Panc1 (cell line): ENCODE measurements around the gene CMIP. TPM values are rescaled to one million over a fixed set of nuclear protein-coding genes. Genes with fewer than 3 reads are reported as not detected.

Experiments
- ATAC-seq: fragments of 200-7000 bp; cut with Tn5 transposase; 2 replicates; pipeline ENCODE4 v1.9.1; 2020; ENCODE audit warnings: mild to moderate bottlenecking, moderate library complexity
- BruUV-seq: library from RNA; stranded (reverse); fragments of 400-500 nt; replicated peaks from 2 replicates; lab custom pipeline; 2021; lab: Mats Ljungman, UMichigan
- CTCF ChIA-PET: fragments of 300-600 bp; sonication (Branson Sonifier 250); formaldehyde crosslinking; loops from one replicate; lab custom pipeline; 2022; ENCODE audit warnings: antibody characterized with exemption; lab: Charles Lee
- POLR2A ChIA-PET: fragments of 300-600 bp; sonication (Branson Sonifier 250); formaldehyde crosslinking; loops from one replicate; lab custom pipeline; 2022; ENCODE audit warnings: antibody characterized with exemption; lab: Charles Lee
- DNase-seq: peaks from one replicate; pipeline ENCODE4 v3.0.0-alpha.2; 2010; ENCODE audit warnings: low read depth, low spot score
- H3K27ac ChIP-seq: 2 replicates; pipeline ENCODE4 v1.5.1; 2011; ENCODE audit warnings: mild to moderate bottlenecking, low read length, inconsistent platforms
- H3K27me3 ChIP-seq: fragments of 200-500 bp; sonication (Bioruptor generic); 2 replicates; pipeline ENCODE4 v1.6.0; 2014; ENCODE audit warnings: low read length, inconsistent platforms; ENCODE audit not compliant: control insufficient read depth, insufficient read depth
- H3K36me3 ChIP-seq: fragments of 200-500 bp; sonication (Bioruptor generic); 2 replicates; pipeline ENCODE4 v1.5.1; 2014; ENCODE audit warnings: inconsistent platforms, mild to moderate bottlenecking, low read length, moderate library complexity; ENCODE audit not compliant: control insufficient read depth, insufficient read depth
- H3K4me1 ChIP-seq: 2 replicates; pipeline ENCODE4 v1.5.1; 2011; ENCODE audit warnings: inconsistent platforms, mild to moderate bottlenecking, low read length, moderate library complexity; ENCODE audit not compliant: control insufficient read depth, insufficient read depth
- H3K4me3 ChIP-seq, 2 experiments: 2 replicates each; pipeline ENCODE4 v1.5.1; 2011 to 2012; ENCODE audit warnings: low read depth in 2 of 2, low read length in 2 of 2, mild to moderate bottlenecking in 2 of 2, inconsistent platforms in 1 of 2, moderate library complexity in 1 of 2
- H3K9me3 ChIP-seq: fragments of 200-500 bp; sonication (Bioruptor generic); 2 replicates; pipeline ENCODE4 v1.5.1; 2014; ENCODE audit warnings: low read depth, mild to moderate bottlenecking, inconsistent platforms, low read length, moderate library complexity; ENCODE audit not compliant: control insufficient read depth, insufficient read depth
- POLR2AphosphoS5 ChIP-seq: IDR thresholded peaks from 2 replicates; pipeline ENCODE4 v1.6.1; 2012; ENCODE audit warnings: mild to moderate bottlenecking, low read depth, low read length, moderate library complexity
- SIN3A ChIP-seq: IDR thresholded peaks from 2 replicates; pipeline ENCODE4 v1.6.1; 2012; ENCODE audit warnings: low read depth, mild to moderate bottlenecking, low read length, moderate library complexity, borderline replicate concordance; ENCODE audit not compliant: insufficient read depth
- TCF7L2 ChIP-seq: IDR thresholded peaks from 2 replicates; pipeline ENCODE4 v1.6.1; 2011; ENCODE audit warnings: mild to moderate bottlenecking, low read depth, low read length, inconsistent platforms
- in situ Hi-C: cut with HindIII; loops from 2 replicates; pipeline ENCODE4 v1.10.0; 2016; ENCODE audit warnings: low sequenced_read_pairs, low pct_unique_long_range_greater_than_20kb
- intact Hi-C: fragments of 100-400 bp; cut with micrococcal nuclease; formaldehyde crosslinking; loops from one replicate; pipeline ENCODE4 v1.10.0; 2022; ENCODE audit not compliant: unreplicated experiment
- total RNA-seq: library from RNA; stranded (reverse); gene quantifications from one replicate; pipeline ENCODE4 v1.2.1, GENCODE V29; 2021; ENCODE audit not compliant: unreplicated experiment
- TF ChIP-seq, protein P1 (sequence below): fragments of 450-650 bp; IDR thresholded peaks from 2 replicates; pipeline ENCODE4 v1.5.1; 2017; ENCODE audit warnings: mild to moderate bottlenecking
- TF ChIP-seq, protein P2 (sequence below), 2 experiments: IDR thresholded peaks; 2 replicates each; pipeline ENCODE4 v1.6.1; 2011 to 2012; ENCODE audit warnings: low read depth in 2 of 2, control low read depth in 1 of 2, low read length in 1 of 2, mild to moderate bottlenecking in 1 of 2, moderate library complexity in 1 of 2; ENCODE audit not compliant: insufficient read depth in 1 of 2

CMIP gene
- total RNA-seq, 1 experiment from 2014 or later = 49.7 TPM

DNA sequence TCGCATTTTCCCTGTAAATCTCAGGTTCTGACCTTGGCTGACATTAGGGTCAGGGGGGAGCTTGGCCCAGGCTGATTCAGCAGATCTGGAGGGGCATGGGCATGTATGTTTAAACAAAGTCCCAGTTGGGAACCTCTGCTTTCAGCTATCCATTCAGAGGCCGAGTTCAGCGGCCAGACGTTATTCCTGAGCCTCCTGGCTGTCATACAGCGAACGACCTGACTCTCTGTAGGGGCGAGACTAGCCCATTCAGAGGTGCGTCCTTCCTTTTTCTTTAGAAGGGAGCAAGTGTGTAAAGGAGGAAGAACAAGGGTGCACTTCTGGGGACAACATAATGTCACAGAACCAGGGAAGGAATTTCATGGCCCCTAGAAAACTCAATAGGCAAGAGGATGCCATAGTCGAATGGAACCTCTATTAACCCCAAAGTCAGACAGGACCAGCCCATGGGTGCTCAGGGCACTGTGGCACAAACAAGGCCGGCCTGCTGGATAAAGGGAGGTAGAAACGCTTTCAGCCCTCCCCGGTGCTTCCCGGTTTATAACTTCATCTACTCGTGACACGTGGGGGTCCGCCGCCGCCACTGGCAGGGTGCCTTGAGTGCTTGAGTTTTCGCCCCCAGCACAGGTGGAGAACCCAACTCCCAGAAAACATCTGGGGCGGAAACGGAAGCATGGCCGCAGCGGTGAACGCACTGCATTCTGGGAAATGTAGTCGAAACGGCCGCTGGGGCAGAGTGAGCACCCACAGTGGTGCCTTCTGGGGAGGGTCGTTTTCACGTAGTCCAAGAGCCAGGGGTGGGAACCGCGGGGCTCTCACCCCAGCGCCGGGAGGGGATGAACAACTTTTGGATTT is 301.3 kb downstream of the CMIP start:
- H3K36me3 ChIP-seq = no peaks in the 10 kb centered on the region
- intact Hi-C loops = no loop called here
- H3K4me3 ChIP-seq = peak overlapping the region; percentile 36 to 47
- CTCF ChIA-PET = no interaction called here
- no TSS peak for BruUV-seq
- peaks cover 3% of the 10 kb centered on the region; the same call in 1 of the 2 replicates for H3K9me3 ChIP-seq
- no peaks in the 10 kb centered on the region for H3K27me3 ChIP-seq
- no peaks in the 10 kb centered on the region for H3K4me1 ChIP-seq
- TF ChIP-seq, protein P1, sequence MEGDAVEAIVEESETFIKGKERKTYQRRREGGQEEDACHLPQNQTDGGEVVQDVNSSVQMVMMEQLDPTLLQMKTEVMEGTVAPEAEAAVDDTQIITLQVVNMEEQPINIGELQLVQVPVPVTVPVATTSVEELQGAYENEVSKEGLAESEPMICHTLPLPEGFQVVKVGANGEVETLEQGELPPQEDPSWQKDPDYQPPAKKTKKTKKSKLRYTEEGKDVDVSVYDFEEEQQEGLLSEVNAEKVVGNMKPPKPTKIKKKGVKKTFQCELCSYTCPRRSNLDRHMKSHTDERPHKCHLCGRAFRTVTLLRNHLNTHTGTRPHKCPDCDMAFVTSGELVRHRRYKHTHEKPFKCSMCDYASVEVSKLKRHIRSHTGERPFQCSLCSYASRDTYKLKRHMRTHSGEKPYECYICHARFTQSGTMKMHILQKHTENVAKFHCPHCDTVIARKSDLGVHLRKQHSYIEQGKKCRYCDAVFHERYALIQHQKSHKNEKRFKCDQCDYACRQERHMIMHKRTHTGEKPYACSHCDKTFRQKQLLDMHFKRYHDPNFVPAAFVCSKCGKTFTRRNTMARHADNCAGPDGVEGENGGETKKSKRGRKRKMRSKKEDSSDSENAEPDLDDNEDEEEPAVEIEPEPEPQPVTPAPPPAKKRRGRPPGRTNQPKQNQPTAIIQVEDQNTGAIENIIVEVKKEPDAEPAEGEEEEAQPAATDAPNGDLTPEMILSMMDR = no peak
- TF ChIP-seq POLR2AphosphoS5 = no peak
- TF ChIP-seq, protein P2, sequence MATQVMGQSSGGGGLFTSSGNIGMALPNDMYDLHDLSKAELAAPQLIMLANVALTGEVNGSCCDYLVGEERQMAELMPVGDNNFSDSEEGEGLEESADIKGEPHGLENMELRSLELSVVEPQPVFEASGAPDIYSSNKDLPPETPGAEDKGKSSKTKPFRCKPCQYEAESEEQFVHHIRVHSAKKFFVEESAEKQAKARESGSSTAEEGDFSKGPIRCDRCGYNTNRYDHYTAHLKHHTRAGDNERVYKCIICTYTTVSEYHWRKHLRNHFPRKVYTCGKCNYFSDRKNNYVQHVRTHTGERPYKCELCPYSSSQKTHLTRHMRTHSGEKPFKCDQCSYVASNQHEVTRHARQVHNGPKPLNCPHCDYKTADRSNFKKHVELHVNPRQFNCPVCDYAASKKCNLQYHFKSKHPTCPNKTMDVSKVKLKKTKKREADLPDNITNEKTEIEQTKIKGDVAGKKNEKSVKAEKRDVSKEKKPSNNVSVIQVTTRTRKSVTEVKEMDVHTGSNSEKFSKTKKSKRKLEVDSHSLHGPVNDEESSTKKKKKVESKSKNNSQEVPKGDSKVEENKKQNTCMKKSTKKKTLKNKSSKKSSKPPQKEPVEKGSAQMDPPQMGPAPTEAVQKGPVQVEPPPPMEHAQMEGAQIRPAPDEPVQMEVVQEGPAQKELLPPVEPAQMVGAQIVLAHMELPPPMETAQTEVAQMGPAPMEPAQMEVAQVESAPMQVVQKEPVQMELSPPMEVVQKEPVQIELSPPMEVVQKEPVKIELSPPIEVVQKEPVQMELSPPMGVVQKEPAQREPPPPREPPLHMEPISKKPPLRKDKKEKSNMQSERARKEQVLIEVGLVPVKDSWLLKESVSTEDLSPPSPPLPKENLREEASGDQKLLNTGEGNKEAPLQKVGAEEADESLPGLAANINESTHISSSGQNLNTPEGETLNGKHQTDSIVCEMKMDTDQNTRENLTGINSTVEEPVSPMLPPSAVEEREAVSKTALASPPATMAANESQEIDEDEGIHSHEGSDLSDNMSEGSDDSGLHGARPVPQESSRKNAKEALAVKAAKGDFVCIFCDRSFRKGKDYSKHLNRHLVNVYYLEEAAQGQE (IDR thresholded peaks at IDR 0.05; ENCODE audit: insufficient read depth in 1 of 2, low read depth in 2 of 2, low read length in 1 of 2) = no peak
- no peak for TF ChIP-seq TCF7L2
- TF ChIP-seq SIN3A = no peak
- peak overlapping the region; percentile 59; the same call in 1 of the 2 replicates for H3K27ac ChIP-seq
- POLR2A ChIA-PET = interaction anchor here (0.6 kb wide), 1 partner anchor 36 kb away, joined by 3 read pairs; no protein-coding TSS in a partner anchor
- in situ Hi-C loops = no loop called here
- ATAC-seq (peak; percentile 89), DNase-seq (no peak)

DNA sequence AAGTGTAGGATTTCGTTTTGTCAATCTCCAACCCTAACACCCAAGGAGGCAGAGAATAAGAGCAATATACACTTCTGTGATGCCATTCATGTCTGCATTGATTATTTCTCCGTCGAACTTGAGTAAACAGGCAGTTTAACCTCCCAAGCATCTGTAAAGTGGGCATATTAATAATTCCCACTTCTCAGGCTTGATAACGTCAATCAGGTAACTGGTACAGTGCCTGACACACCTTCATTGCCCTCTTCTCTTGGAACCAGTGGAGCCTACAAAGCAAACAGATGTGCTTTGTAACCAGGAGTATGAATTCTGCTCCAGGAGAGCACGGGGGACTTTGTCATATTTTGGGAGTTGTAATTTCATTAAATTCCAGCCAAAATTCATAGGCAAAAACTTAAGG is 302.0 kb downstream of the CMIP start:
- POLR2A ChIA-PET = no interaction called here
- Histone ChIP-seq H3K4me1 (no peaks in the 10 kb centered on the region), H3K27me3 (no peaks in the 10 kb centered on the region), H3K4me3 (peak overlapping the region; percentile 36 to 47), H3K27ac (no peak overlapping the region), H3K36me3 (no peaks in the 10 kb centered on the region), H3K9me3 (peaks cover 3% of the 10 kb centered on the region; the same call in 1 of the 2 replicates)
- CTCF ChIA-PET = no interaction called here
- DNase-seq = no peak
- intact Hi-C loops (no loop called here), in situ Hi-C loops (no loop called here)
- TF ChIP-seq, protein P2 (IDR thresholded peaks at IDR 0.05; ENCODE audit: insufficient read depth in 1 of 2, low read depth in 2 of 2, low read length in 1 of 2) = no peak
- TF ChIP-seq, protein P1 = no peak
- TF ChIP-seq TCF7L2 (no peak), SIN3A (no peak), POLR2AphosphoS5 (no peak)
- peak; percentile 26; the same call in 1 of the 2 replicates for ATAC-seq
- BruUV-seq = no TSS peak
